Endothelial cell of umbilical vein (primary cell): ENCODE results near the gene MBD3L1.

Source experiments
- CTCF ChIP-seq, 2 donors: IDR thresholded peaks; 1 replicate in 1 of 2; 2 replicates in 1 of 2; pipeline ENCODE4 v1.5.1; 2011; ENCODE audit warnings: low read length in 2 of 2, mild to moderate bottlenecking in 2 of 2, moderate library complexity in 2 of 2, control low read depth in 1 of 2, inconsistent platforms in 1 of 2, low read depth in 1 of 2; ENCODE audit not compliant: insufficient read depth in 1 of 2; ENCODE audit errors: extremely low read depth in 1 of 2
- JUN ChIP-seq: IDR thresholded peaks from 2 replicates; pipeline ENCODE4 v1.6.1; 2011; ENCODE audit warnings: borderline replicate concordance, low read depth; ENCODE audit not compliant: insufficient read length, insufficient read depth
- POLR2A ChIP-seq: IDR thresholded peaks from 2 replicates; pipeline ENCODE4 v1.6.1; 2012; ENCODE audit warnings: low read depth, mild to moderate bottlenecking, control low read depth, low read length

- TF ChIP-seq CTCF (IDR thresholded peaks at IDR 0.05; ENCODE audit: extremely low read depth in 1 of 2, insufficient read depth in 1 of 2, low read depth in 1 of 2, low read length in 2 of 2) (no peak), POLR2A (no peak), JUN (no peak)
Observed at GRCh38 chr19:8887364-8887763, 55.2 kb downstream of the MBD3L1 start.
